GM12864 (cell line): ENCODE measurements around the gene WIF1.

Source experiments
- DNase-seq: peaks from one replicate; pipeline ENCODE4 v3.0.0-alpha.2; 2011; ENCODE audit warnings: low read depth
- H3K4me3 ChIP-seq: 2 replicates; pipeline ENCODE4 v1.5.1; 2011; ENCODE audit warnings: mild to moderate bottlenecking, low read depth, low read length, control low read depth
- TF ChIP-seq, protein P1 (sequence below): IDR thresholded peaks from 2 replicates; pipeline ENCODE4 v1.5.1; 2011; ENCODE audit warnings: low read depth, mild to moderate bottlenecking, moderate library complexity, low read length, control low read depth, inconsistent platforms; ENCODE audit errors: missing control alignments

WIF1 gene

DNA sequence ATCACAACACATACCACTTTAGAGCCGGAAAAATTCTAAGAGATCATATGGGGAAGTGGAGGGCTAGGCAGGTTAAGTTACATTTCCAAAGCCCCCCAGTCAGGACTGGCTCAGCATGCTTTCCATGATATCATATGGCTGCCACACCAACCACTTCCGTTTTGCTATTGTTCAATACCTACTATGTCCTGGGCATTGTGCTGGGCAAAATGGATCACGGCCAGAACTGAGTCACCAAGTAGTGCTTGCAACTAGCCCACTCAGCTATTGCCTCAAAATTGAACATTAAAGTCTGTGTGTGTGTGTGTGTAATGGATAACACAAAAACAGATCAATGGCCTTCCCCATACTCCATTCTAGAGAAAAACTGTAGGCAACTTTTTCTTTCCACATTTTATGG lies 22.7 kb downstream of the WIF1 start:
- no peak for DNase-seq
- H3K4me3 ChIP-seq = no peak overlapping the region
- TF ChIP-seq, protein P1, sequence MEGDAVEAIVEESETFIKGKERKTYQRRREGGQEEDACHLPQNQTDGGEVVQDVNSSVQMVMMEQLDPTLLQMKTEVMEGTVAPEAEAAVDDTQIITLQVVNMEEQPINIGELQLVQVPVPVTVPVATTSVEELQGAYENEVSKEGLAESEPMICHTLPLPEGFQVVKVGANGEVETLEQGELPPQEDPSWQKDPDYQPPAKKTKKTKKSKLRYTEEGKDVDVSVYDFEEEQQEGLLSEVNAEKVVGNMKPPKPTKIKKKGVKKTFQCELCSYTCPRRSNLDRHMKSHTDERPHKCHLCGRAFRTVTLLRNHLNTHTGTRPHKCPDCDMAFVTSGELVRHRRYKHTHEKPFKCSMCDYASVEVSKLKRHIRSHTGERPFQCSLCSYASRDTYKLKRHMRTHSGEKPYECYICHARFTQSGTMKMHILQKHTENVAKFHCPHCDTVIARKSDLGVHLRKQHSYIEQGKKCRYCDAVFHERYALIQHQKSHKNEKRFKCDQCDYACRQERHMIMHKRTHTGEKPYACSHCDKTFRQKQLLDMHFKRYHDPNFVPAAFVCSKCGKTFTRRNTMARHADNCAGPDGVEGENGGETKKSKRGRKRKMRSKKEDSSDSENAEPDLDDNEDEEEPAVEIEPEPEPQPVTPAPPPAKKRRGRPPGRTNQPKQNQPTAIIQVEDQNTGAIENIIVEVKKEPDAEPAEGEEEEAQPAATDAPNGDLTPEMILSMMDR = no peak

- TF ChIP-seq, protein P1 = no peak
- H3K4me3 ChIP-seq = no peak overlapping the region
- no peak for DNase-seq
Observed at GRCh38 chr12:65094722-65095121, 26.4 kb downstream of the WIF1 start.

- TF ChIP-seq, protein P1 = no peak
- no peak overlapping the region for H3K4me3 ChIP-seq
Observed at GRCh38 chr12:65093606-65094005, 27.5 kb downstream of the WIF1 start.

GRCh38 chr12:65090461-65090860 lies 30.6 kb downstream of the WIF1 start:
- DNase-seq = no peak
- H3K4me3 ChIP-seq = no peak overlapping the region
- TF ChIP-seq, protein P1 = no peak

More at GRCh38 chr12:65093606-65094005, 27.5 kb downstream of the WIF1 start:
- no peak for DNase-seq

DNA sequence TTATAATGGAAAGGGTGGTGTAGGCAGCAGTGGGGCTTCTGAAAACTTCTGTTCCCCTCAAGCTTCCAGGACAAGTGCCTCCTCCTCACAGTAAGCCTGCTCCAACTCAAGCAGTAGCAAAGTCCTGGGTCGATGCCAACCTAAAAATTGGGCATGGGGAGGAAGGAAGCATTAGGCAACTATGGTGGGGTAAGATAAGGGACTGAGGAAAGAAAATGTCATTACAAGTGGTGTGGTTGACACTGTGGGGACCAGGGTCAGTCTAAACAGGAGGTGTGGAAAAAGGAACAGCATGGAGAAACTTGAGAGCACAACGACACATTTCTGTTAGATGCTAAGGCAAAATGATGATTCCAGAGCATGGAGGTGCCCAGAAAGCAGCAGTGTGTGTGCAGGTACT lies 34.9 kb downstream of the WIF1 start:
- TF ChIP-seq, protein P1 = no peak

DNA sequence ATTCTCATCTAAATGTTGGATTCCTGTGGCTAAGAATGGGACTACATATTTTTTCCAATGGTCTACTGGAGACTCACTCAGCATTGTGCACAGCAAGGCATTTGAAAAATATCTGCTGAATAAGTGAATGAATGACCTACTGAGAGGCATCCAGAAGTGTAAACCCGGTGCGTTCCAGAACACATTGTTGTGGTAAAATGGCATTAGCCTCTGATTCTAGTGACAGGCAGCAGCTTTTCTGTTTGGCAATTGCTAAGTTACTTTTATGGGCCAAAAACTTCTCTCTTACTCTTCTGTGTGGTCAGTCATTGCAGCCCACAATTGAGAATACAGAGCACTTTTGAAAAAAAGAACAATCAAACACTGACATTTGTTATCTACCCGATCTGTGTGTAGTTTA lies 36.5 kb downstream of the WIF1 start:
- no peak overlapping the region for H3K4me3 ChIP-seq
- DNase-seq = no peak
- TF ChIP-seq, protein P1 = no peak

More for the DNA sequence above, 34.9 kb downstream of the WIF1 start:
- no peak for DNase-seq
- H3K4me3 ChIP-seq = no peak overlapping the region

- DNase-seq = no peak
- H3K4me3 ChIP-seq = no peak overlapping the region
- TF ChIP-seq, protein P1 = no peak
Observed at GRCh38 chr12:65083581-65083980, 37.5 kb downstream of the WIF1 start.
